Measurements from ENCODE around the gene HOXB3.

The HOXB3 gene

GRCh38 chr17:48596735-48597527, 6.9 kb upstream of the HOXB3 start (continued):
- TF ChIP-seq PRDM6 (tag by site-specific recombination; IDR thresholded peaks at IDR 0.05) (no peak), KLF10 (tag by site-specific recombination; IDR thresholded peaks at IDR 0.05) (no peak), ZNF398 (tag by site-specific recombination; IDR thresholded peaks at IDR 0.05) (peak; percentile 95), SP7 (tag by site-specific recombination; IDR thresholded peaks at IDR 0.05) (peak; percentile 36; the same call in 1 of the 2 replicates), ZNF76 (tag by site-specific recombination; IDR thresholded peaks at IDR 0.05; ENCODE audit: borderline replicate concordance, low read depth) (no peak; the same call in 1 of the 2 replicates), ZNF223 (tag by site-specific recombination; IDR thresholded peaks at IDR 0.05) (0 out of 2 replicates have a peak, but pooled peaks have one; percentile 58), ZBTB7A (tag by site-specific recombination; IDR thresholded peaks at IDR 0.05; ENCODE audit: low read depth) (peak; percentile 69), ZNF366 (tag by site-specific recombination; conservative IDR thresholded peaks at IDR 0.05) (peak; percentile 73), ZNF423 (tag by site-specific recombination; IDR thresholded peaks at IDR 0.05) (peak; percentile 30; the same call in 1 of the 2 replicates), ZNF560 (tag by site-specific recombination; IDR thresholded peaks at IDR 0.05; ENCODE audit: borderline replicate concordance) (no peak), ZNF121 (tag by site-specific recombination; IDR thresholded peaks at IDR 0.05) (0 out of 2 replicates have a peak, but pooled peaks have one; percentile 6), ZNF18 (tag by site-specific recombination; IDR thresholded peaks at IDR 0.05) (peak; percentile 84; the same call in 1 of the 2 replicates), INSM2 (tag by site-specific recombination; IDR thresholded peaks at IDR 0.05) (peak; percentile 10; the same call in 1 of the 2 replicates), ZBTB48 (tag by site-specific recombination; IDR thresholded peaks at IDR 0.05) (peak; percentile 54; the same call in 1 of the 2 replicates), SP3 (tag by site-specific recombination; IDR thresholded peaks at IDR 0.05) (peak; percentile 82), BCL11B (tag by site-specific recombination; IDR thresholded peaks at IDR 0.05; ENCODE audit: low read depth) (peak; percentile 79), HIC1 (tag by site-specific recombination; IDR thresholded peaks at IDR 0.05) (0 out of 2 replicates have a peak, but pooled peaks have one; percentile 15), ZNF704 (tag by site-specific recombination; IDR thresholded peaks at IDR 0.05) (no peak), FEZF1 (tag by site-specific recombination; IDR thresholded peaks at IDR 0.05) (0 out of 2 replicates have a peak, but pooled peaks have one; percentile 7), ZNF341 (tag by site-specific recombination; IDR thresholded peaks at IDR 0.05; ENCODE audit: low read depth) (peak; percentile 82), ZBTB1 (tag by site-specific recombination; IDR thresholded peaks at IDR 0.05) (peak; percentile 57; the same call in 1 of the 2 replicates), ZSCAN4 (tag by site-specific recombination; IDR thresholded peaks at IDR 0.05) (0 out of 2 replicates have a peak, but pooled peaks have one; percentile 8), KLF8 (tag by site-specific recombination; IDR thresholded peaks at IDR 0.05) (peak; percentile 50; the same call in 1 of the 2 replicates), ZNF426 (tag by site-specific recombination; IDR thresholded peaks at IDR 0.05) (no peak), SP2 (tag by site-specific recombination; IDR thresholded peaks at IDR 0.05) (peak; percentile 74), ZNF146 (tag by site-specific recombination; IDR thresholded peaks at IDR 0.05) (peak; percentile 15; the same call in 1 of the 2 replicates)

Data from HEK293 (cell line).